Measurements from ENCODE around the gene CHCHD5.
"Not testable (repeated sequence)": the region's sequence is repeated elsewhere in the genome, so short reads cannot be mapped to it uniquely, and the experiment has no call there.

CHCHD5 gene

GRCh38 chr2:112588611-112589045 is 4.2 kb downstream of the CHCHD5 start:
- DNase-seq: no peak

DNA sequence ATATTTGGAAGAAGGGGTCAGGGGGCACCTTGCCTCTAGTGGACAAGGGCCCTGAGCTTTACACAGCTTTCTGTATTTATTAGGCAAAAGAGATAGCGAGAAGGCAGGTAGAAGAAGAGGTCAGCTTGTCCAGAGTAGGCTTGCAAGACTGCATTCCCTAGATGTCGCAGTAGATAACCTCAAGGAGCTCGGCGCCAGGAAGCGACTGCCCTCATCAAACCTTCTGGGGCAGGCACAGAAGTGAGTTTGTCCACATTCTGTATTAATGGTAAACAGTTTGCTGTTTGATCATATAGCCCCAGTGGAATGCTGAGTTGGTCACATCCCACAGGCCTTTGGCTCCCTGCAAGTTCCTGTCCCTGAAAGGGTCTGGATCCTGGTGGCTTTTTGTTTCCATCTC is 7.0 kb downstream of the CHCHD5 start:
- no peak for DNase-seq

- no peak for DNase-seq
Observed at GRCh38 chr2:112593736-112594135, 9.3 kb downstream of the CHCHD5 start.

- no peak for DNase-seq
Observed at GRCh38 chr2:112597537-112598322, 13.3 kb downstream of the CHCHD5 start.

DNA sequence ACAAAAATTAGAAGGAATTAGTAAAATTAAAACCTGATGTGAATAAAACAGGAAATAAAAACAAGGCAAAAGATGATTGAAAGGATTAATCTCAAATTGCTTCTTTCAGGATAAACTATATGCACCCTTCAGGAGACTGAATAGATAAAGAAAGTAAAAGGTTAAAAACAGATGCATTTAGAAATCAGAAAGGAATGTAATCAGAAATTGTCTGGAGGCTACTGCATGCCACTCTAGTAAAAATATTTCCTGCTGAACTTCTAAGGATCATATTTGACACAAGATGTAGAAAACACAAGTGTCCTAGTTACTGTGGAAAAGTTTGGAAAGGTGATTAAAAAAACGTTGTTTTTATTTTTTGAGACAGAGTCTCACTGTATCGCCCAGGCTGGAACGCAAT is 16.2 kb downstream of the CHCHD5 start:
- no peak for DNase-seq

DNA sequence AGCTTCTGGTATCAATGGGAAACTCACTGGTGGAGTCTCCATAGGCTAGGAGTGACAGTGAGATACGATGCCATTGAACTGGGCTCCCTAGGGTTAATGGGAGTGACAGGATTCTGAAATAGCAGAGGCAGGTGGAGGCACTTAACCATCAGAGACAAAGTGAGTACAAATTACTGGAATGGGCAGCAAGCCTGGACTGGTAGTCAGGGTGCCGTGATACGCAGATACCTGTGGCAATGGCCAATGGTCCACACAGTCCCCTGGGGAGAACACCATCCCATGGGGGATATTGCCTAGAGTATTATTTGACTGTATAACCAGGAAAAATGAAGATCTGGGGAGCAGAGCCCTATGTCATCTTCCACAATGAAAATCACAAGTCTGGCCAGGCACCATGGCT is 17.3 kb downstream of the CHCHD5 start:
- no peak for DNase-seq

- DNase-seq: no peak
Observed at GRCh38 chr2:112602917-112603316, 18.5 kb downstream of the CHCHD5 start.

DNA sequence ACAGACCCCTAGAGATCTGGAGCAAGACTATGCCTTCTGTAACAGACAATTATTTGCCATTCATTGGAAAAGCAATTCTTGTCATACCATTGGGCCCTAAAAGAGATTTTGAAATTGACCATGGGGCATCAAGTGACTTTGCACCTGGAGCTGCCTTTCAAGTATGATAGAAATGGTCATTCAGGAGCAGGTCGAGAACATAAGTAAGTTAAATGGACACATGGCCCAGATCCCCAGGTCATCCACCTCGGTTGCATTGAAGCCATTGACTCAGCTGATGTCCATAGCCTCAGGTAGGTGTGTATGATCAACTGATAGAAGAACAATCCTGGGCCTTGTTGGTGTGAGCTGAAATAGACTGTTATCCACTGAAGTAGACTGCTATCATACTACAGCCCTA is 19.3 kb downstream of the CHCHD5 start:
- DNase-seq: no peak

DNA sequence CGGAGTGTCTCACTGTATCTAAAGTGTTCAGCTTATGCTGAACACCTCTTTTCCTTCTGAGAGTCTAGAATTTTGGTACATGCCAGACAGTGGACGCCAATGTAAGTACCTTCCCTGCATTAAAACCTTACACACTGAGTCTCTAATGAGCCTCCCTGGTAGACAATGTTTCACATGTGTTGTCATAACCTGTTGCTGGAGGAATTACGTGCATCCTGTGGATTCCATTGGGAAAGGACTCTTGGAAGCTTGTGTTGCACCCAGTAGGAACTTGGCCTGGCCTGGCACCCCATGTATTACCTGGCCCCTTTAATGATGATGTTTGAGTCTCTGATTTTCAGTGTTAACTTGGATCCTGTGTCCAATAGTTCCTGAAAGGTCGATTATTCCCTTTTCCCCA is 20.5 kb downstream of the CHCHD5 start:
- no peak for DNase-seq

DNA sequence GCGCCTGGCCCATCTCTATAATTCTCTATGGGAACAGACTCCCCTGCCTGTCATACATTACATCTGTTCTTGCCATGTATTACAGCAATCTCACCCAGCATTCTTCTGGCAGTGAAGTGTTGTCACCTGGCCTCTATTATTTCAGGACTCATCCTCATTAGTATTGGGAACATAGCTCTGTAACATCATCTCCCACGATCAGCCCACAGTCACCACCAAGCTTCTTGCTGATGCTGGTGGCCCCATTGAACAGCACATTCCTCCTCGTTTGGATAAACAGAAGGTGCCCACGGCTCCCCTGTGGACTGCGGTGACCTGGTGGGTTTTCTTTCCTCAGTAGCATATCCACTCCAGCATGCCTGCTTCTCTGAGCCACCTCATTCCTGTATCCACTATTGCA is 21.5 kb downstream of the CHCHD5 start:
- DNase-seq: no peak

DNA sequence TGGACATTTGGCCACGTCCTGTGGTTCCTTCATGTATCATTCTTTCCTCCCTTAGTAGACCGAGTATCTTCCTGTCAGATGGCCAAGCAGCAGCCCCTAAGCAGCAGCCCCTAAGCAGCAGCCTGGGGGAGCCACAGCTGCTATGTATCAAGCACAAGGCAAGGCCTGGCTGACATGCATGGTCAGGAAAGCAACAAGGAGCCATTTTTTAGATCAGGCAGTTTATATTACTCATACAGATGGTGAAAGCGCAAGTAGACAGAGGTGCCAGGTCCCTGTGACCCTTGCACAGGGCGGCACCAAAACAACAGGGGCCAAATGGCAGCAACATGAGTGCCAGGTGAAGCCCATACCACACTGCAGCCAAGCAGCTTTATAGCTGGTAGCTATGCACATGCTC is 22.1 kb downstream of the CHCHD5 start:
- no peak for DNase-seq

GRCh38 chr2:112607680-112608438 is 23.4 kb downstream of the CHCHD5 start:
- DNase-seq: no peak

DNA sequence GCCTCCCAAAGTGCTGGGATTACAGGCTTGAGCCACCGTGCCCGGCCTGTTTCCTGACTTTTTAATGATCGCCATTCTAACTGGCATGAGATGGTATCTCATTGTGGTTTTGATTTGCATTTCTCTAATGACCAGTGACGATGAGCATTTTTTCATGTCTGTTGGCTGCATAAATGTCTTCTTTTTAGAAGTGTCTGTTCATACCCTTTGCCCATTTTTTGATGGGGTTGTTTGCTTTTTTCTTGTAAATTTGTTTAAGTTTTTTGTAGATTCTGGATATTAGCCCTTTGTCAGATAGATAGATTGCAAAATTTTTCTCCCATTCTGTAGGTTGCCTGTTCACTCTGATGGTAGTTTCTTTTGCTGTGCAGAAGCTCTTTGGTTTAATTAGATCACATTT is 24.9 kb downstream of the CHCHD5 start:
- not testable (repeated sequence) for DNase-seq

- not testable (repeated sequence) for DNase-seq
Observed at GRCh38 chr2:112612283-112612682, 27.9 kb downstream of the CHCHD5 start.

- no peak for DNase-seq
Observed at GRCh38 chr2:112614201-112614840, 29.9 kb downstream of the CHCHD5 start.

- DNase-seq: no peak
Observed at GRCh38 chr2:112615051-112615450, 30.6 kb downstream of the CHCHD5 start.

DNA sequence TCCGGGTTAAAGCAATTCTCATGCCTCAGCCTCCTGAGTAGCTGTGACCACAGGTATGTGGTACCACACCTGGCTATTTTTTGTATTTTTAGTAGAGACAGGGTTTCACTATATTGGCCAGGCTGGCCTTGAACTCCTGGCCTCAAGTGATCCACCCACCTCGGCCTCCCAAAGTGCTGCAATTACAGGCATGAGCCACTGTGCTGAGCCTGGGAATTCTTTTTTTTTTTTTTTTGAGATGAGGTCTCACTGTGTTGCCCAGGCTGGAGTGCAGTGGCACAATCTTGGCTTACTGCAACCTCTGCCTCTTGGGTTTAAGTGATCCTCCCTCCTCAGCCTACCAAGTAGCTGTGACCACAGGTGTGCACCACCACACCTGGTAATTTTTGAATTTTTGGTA is 31.4 kb downstream of the CHCHD5 start:
- DNase-seq: not testable (repeated sequence)

GRCh38 chr2:112618383-112618782 is 34.0 kb downstream of the CHCHD5 start:
- DNase-seq: no peak

- no peak for DNase-seq
Observed at GRCh38 chr2:112621790-112622527, 37.5 kb downstream of the CHCHD5 start.

DNA sequence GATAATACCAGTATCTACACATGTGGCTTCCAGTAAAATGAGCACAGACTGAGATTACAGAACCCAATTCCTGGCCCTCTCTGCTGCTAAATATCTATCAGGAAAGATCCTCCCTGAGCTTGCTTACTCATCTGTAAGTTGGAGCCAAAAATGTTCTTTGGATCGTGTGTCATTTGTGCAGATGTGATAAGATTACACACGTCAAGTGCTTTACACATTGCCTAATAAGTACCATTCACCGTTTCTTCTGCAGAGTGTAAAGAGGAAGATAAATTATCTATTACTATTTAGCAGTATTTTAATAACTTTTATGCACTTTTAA is 38.1 kb downstream of the CHCHD5 start:
- DNase-seq: no peak

GRCh38 chr2:112623913-112624777 is 39.7 kb downstream of the CHCHD5 start:
- DNase-seq: no peak

DNA sequence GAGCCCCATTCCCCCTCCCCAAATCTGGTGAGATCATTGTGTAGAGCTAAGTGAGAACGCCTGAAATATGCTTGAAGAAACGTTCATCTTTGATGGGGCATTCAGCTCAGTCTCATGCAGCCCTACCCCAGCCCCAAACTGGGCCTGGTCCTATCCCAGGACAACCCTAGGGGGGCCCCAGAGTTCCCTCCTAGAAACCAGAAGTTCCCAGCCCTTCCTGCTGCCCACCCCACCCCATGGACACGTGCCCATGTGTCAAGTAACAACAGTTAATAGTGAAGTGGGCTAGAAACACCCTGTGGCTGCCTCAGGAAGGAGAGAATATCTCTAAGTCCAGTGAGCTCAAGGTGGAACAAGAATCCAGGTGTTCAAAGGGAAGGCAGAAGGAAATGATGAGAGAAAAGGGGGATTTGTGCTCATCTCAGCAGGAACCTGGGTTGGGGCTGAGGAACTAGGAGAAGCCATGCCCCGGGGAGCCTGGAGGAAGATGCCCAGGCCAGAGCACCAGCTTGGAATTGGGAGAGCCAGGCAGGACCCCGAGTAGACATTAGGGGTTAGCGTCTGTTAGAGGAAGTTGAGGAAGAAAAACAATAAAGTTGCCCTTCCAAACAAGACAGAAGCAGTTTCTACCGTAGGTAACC is 41.2 kb downstream of the CHCHD5 start:
- no peak for DNase-seq
